ENCODE measurements around the gene SORCS1.

GRCh38 chr10:106785528-106785927, 379.0 kb downstream of the SORCS1 start:
- TF ChIP-seq POLR2AphosphoS5 (IDR thresholded peaks at IDR 0.05; ENCODE audit: low read depth, low read length) (no peak), YY1 (IDR thresholded peaks at IDR 0.05; ENCODE audit: extremely low read depth, insufficient replicate concordance, low read depth, low read length) (no peak), CTCF (IDR thresholded peaks at IDR 0.05 in 2 of 3, conservative IDR thresholded peaks at IDR 0.05 in 1 of 3; ENCODE audit: borderline replicate concordance in 1 of 3, insufficient read depth in 1 of 3, low read depth in 2 of 3, low read length in 2 of 3) (no peak), POLR2A (IDR thresholded peaks at IDR 0.05; ENCODE audit: borderline replicate concordance, extremely low read depth, insufficient read depth, insufficient read length) (no peak), CEBPB (IDR thresholded peaks at IDR 0.05; ENCODE audit: low read depth) (no peak), REST (IDR thresholded peaks at IDR 0.05; ENCODE audit: low read depth) (no peak), EZH2phosphoT487 (IDR thresholded peaks at IDR 0.05; ENCODE audit: borderline replicate concordance) (no peak), JUND (IDR thresholded peaks at IDR 0.05) (no peak), EZH2 (IDR thresholded peaks at IDR 0.05) (no peak), ZNF274 (IDR thresholded peaks at IDR 0.05; ENCODE audit: low read depth, low read length) (no peak), EGR1 (IDR thresholded peaks at IDR 0.05; ENCODE audit: low read depth) (no peak), ZFX (IDR thresholded peaks at IDR 0.05) (no peak), TCF7L2 (IDR thresholded peaks at IDR 0.05; ENCODE audit: borderline replicate concordance, extremely low read depth, insufficient read depth, insufficient read length) (no peak)

Measured in HCT116 (cell line).